ENCODE results near the gene LRCH2.
"Not testable (repeated sequence)": the region's sequence is repeated elsewhere in the genome, so short reads cannot be mapped to it uniquely, and the experiment has no call there.

DNA sequence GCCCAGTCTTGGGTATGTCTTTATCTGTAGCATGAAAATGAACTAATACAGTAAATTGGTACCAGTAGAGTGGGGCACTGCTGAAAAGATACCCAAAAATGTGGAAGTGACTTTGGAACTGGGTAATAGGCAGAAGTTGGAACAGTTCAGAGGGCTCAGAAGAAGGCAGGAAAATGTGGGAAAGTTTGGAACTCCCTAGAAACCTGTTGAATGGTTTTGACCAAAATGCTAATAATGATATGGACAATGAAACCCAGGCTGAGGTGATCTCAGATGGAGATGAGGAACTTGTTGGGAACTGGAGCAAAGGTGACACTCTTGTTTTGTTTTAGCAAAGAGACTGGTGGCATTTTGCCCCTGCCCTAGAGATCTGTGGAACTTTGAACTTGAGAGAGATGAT is 24.3 kb downstream of the LRCH2 start:
- TF ChIP-seq, protein P1, sequence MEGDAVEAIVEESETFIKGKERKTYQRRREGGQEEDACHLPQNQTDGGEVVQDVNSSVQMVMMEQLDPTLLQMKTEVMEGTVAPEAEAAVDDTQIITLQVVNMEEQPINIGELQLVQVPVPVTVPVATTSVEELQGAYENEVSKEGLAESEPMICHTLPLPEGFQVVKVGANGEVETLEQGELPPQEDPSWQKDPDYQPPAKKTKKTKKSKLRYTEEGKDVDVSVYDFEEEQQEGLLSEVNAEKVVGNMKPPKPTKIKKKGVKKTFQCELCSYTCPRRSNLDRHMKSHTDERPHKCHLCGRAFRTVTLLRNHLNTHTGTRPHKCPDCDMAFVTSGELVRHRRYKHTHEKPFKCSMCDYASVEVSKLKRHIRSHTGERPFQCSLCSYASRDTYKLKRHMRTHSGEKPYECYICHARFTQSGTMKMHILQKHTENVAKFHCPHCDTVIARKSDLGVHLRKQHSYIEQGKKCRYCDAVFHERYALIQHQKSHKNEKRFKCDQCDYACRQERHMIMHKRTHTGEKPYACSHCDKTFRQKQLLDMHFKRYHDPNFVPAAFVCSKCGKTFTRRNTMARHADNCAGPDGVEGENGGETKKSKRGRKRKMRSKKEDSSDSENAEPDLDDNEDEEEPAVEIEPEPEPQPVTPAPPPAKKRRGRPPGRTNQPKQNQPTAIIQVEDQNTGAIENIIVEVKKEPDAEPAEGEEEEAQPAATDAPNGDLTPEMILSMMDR (IDR thresholded peaks at IDR 0.05), result not testable (repeated sequence)
- TF ChIP-seq POLR2A (IDR thresholded peaks at IDR 0.05), result not testable (repeated sequence)

Measured in lower leg skin (tissue), 3 donors.